CD4-positive, alpha-beta T cell treated with Interferon alpha-2 for 1 hour (primary cell): ENCODE data around the gene FNTB.

Source experiments
- DNase-seq, 2 donors: peaks; one replicate each; pipeline ENCODE4 v3.0.0-alpha.2; 2020 to 2022

Gene FNTB

DNA sequence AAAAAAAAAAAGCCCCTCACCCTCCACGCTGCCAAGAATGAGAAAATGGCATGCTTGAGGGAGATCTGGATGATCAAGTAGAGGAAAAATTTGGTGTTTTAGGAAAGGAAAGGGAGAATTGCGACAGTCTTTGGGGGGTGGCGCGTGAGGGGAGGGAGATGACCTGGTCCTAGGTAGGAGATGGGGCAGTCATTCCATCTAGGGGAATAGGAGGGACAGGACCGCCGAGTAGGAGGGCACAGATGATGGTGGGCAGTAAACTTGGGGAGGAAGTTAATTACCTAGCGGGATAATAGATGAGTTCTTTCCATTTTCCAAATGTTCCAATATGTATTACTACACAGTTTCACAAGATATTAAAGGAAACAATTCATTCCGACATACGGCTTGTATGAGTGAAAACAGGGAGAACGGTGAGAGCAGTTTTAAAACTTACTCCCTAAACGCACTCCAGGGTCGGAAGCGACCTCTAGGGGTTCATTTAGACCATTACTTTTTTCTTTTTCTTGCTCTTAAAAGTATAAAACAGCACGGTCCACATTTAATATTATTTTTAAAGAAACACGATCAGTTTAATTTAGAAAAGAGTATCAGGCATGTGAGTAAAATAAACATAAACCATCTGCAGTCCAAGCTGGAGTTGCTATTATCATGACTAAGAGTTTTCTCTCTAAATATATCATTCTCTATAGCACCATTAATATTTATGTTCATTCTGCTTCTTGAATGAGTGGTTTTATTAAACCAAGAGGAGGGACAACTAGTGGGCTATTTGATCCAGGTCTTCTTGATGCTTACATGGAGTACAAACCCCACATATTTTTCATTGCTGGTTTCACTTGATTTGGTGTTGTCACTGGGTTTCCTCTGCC is 3.0 kb upstream of the FNTB start:
- DNase-seq: peak; percentile 45 to 71

DNA sequence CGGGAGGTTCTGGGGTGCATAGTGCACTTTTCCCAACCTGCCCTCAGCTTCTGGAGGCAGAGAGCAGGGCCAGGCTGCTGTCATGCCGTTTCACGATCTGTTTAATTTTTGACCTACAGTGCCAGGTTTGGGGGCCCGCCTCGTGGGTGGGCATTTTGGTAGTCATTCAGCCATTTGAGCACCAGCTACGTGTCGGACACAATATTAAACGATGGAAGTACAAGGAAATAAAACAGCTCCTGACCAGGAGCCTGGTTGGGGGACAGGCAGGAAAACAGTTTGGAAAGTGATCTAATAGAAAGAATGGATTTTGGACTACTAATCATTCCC is 708 bp downstream of the FNTB start:
- DNase-seq: no peak

DNA sequence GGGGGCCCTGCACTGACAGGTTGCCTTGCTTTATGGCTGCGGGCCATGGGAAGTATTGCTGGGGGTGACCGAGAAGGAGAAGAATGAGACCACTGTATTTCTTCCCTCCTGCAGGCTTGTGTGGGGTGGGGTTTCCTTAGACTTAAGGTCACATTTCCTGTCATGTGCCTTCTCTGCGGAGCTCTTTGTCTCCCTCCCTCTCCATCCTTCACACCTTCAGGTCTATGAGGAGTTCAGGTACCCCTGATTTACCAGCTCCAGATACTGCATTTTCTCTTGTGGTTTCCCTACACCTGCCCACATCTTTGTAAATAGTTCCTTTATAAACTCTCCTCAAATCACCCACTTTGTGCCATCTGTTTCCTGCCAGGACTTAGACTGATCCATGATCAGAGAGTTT is 3.6 kb downstream of the FNTB start:
- peak in 1 of 2 donors; percentile 47 for DNase-seq

DNA sequence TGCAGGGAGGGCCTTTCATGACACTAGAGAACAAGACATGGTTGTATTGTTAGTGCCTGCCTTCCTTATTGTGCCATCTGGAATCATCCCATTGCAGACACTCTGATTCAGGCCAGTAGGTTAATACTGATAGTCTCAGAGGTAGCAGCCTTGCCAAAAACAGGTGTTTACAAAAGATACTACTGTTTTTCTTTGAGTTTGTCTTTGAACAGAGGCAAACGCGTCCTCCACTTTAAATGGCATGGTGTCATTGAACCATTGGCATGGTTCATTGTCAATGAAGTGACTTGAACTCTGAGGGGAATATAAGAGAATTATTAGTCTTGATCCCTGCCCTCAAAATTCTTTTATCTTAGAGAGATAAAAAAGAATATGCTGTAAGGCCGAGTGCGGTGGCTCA is 4.2 kb downstream of the FNTB start:
- DNase-seq: no peak

DNA sequence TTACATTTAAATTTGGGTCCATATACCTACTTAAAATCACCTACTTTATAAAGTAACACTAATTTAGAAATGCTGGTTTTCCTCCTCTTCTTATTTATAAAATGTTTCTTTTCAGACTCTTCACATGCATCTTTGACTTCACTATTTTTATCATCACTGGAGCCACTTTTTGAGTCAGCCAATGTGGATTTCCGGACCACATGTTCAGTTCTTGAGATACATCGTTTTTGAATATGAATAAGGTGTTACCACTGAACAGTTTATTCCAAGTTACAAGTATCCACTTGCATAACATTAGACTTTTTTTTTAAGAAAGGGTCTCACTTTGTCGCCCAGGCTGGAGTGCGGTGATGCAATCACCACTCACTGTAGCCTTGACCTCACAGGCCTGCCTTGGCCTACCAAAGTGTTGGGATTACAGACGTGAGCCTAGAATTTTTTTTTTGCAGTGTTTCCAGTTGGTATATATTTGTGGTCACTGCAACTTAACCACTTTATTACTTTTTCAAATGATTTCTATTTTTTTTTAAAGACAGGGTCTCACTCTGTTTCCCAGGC is 5.7 kb downstream of the FNTB start:
- DNase-seq: no peak

DNA sequence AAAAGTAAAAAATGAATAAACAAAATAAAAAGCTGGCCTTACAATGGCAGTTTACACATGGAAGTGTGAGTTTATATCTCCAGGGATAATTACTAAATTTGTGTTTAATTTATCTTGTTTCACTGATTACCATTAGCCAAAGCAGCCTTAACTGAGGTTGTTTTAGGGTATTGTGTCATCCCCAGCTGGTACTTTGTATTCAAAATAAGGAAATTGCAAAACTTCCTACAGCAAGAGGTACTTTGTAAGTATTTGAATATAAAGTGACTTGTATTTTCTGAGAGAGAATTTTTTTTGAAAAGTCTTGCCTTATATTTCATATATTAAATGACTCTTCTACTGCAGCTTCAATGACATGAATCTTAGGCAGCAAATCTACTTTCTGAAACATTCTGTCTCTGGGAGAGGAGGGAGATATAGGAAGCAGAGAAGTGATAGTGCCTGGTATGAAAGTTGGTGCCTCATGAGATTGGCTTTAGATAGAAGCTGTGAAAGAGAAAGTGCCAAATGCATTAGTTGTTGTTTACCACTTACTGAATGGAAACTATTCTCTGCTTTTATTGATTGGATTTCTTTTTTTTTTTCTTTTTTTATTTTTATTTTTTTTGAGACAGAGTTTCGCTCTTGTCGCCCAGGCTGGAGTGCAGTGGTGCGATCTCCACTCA is 6.7 kb downstream of the FNTB start:
- DNase-seq: no peak

DNA sequence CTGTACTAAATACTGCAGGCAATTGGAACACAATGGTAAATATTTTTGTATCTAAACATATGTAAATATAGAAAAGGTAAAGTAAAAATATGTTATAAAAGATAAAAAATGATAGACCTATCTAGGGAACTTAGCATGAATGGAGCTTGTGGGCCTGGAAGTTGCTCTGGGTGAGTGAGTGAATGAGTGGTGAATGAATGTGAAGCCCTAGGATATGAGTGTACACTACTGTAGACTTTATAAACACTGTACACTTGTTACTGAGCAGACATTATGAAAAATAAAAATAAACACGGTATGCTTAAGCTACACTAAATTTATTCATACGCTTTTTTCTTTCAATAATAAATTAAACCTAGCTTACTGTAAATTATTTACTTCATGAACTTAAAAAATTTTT is 7.8 kb downstream of the FNTB start:
- no peak for DNase-seq

DNA sequence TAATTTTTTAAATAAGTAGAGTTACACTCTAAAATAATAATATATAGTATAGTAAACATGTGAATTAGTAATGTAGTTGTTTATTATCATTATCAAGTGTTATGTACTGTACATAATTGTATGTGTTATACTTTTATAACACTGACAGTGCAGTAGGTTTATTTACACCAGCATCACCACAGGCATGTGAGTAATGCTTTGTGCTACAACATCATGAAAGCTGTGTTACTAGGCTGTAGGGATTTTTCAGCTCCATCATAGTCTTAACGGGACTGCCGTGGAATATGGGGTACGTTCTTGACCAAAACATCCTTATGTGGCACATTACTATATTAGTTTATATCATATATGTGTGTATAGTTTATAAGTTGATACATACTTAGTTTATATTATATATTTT is 8.6 kb downstream of the FNTB start:
- no peak for DNase-seq

DNA sequence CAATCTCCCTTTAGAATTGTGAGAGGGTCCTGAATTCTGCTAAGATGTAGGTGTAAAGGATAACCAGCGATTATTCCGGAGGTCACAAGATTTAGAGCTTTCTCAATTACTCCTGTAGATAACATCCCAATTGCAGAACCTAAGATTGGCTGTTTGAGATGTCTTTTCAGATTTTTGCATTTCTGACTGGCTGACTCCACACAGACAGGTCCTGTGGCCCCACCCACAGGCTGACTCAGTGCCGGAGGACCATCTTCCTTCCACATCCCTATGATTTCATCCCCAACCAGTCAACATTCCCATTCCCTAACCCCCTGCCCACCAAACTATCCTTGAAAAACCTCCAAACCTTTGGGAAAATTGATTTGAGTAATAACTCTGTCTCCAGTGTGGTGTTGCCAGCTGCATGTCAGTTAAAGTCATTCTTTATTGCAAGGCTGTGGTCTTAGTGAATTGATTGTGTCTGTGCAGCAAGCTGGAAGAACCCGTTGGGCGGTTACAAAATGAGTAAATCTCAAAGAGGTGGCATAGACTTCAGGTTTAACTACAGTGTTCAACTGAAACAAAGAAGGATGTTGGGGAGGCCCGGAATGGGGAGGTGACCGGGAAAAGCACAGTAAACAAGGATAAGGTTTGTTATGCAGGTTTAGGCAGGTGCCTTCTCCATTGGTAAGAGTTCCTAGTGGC is 10.6 kb downstream of the FNTB start:
- no peak for DNase-seq

DNA sequence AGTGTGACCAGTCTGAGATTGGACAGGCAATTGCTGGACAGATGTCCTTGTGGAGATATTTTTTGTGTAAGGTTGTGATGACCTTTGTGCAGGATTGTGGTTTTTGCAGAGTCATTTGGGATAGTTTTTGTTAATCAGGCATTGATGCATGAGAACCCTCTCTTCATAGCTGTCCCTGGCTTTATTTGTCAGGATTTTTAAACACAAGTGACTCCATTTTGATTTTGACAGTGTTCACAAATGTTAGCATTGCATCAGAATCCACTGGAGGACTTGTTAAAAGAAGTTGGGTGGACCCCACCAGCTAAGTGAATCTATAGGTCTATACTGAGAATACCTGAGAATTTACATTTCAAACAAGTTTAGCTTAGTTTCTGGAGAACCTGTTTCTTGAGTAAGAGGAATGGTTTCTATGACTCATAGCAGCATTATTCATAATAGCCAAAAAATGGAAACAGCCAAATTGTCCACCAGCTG is 11.8 kb downstream of the FNTB start:
- DNase-seq: no peak

DNA sequence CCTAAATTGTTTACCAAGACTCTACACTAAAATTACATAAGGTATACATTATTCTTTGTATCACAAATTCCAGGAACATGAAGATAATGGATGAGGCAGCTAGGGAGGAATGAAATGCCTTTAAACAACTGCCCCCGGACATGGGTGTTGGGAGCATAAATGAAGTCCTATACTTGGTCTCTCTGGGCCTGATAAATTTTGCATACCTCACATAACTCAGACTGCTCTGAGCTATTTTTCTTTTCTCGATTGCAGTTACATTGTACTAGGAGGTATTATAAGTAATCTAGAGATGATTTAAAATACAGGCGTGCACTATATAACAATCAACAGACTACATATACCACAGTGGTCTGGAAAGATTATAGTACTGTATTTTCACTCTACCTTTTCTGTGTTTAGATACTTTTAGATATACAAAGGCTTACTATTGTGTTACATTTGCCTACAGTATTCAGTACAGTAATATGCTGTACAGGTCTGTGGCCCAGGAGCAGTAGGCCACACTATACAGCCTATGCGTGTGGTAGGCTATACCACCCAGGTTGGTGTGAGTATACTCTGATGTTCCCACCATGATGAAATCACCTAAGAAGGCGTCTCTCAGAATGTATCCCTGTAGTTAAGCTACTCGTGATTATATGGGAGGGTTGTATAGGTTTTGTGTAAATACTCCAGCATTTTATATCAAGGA is 14.3 kb downstream of the FNTB start:
- no peak for DNase-seq

DNA sequence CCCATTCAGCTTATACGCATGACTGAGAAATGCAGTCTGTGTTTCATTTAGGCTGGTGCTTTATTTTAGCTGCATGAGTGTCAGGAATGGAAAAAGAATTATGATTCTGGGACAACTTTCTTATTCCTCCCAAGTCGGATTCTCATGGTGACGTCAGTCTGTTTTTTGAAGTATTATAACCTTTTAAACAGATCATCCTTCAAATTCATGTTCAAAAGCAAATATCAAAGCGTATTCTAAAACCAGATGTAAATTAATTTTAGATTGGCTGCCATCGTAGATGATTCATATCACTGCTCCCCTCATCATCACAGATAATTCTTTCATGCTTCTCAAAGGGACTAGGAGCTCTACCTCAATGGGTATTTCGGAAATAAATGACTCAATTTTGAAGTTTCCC is 15.0 kb downstream of the FNTB start:
- no peak for DNase-seq

DNA sequence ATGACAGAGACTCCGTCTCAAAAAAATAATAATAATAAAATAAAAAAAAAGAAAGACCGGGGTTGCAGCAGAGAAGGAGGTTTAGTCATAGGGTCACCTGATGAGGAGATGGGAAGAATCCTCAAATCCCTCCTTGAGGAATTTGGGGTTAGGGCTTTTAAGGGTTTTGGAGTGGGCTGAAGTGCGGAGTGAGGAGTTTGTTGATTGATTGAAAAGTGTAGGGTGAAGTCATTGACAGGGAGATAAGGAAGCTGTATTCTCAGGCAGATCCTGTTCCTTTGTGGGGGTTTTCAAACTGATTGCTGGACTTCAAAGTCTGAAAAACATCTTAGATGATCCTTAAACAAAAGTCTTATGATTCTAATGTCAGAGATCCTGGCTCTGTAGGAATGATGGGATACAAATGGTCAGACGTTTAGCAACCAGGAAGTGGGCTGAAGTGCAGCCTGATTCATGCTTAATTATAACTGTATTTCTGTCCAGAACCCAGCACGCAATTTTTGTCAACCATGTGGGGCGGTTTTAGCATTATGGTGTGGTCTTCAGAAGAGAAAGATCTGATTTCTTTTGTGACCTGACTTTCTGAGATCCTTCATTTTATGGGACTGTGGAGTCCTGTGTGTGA is 16.0 kb downstream of the FNTB start:
- DNase-seq: no peak

DNA sequence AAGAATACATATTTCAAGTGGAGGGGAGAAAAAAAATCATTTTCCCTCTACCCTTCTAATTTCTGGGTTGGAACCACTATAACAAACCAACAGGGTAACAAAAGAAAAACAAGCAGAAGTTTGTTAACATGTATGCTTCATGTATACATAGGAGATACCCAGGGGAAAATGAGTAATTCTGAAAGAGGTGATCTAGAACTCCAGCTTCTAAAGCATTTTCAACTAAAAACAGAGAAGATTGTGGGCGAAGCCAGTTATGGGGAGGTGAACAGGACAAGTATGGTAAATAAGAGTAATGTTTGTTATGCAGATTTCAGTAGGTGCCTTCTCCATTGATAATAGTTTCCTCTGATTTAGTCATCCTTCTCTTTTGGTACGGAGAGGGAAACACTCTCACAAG is 16.7 kb downstream of the FNTB start:
- no peak for DNase-seq

DNA sequence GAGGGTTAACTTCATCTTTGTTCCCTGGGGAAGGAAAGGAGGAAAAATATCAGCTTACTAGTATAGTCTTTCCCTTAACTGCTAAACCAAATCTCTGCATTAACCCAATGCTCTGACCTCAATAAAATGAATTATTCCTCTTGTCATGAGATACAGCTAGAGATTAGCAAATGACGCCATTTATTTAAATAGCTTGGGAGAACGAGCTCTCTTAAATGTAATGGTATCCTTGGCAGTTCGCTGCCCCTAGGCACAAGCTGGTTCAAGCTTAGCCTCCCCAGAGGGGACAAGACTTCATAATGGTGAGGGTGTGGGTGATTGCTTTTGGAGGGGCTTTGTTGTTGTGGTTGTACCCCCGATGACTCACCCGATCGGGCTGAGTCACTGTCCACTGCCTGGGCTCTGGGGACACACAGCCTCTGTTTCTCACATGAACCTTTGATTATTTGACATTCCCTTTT is 19.6 kb downstream of the FNTB start:
- no peak for DNase-seq

DNA sequence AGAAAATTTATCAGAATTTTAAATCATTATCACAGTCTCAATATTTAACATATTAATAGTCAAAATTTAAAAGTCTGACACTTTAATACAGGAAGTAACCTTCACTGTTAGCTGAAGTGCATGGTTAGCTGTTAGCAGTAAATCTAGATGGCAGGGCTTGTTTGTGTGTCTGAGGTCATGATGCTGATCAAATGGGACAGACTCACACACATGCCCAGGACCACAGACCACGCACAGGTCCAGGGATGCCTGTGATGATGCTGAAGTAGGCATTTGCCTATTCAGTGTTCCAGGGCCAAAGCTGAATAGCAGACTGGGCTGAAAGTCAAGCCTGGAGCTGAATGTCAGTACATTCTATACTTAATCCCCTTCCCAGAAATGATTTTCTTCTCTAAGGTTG is 20.5 kb downstream of the FNTB start:
- DNase-seq: no peak

DNA sequence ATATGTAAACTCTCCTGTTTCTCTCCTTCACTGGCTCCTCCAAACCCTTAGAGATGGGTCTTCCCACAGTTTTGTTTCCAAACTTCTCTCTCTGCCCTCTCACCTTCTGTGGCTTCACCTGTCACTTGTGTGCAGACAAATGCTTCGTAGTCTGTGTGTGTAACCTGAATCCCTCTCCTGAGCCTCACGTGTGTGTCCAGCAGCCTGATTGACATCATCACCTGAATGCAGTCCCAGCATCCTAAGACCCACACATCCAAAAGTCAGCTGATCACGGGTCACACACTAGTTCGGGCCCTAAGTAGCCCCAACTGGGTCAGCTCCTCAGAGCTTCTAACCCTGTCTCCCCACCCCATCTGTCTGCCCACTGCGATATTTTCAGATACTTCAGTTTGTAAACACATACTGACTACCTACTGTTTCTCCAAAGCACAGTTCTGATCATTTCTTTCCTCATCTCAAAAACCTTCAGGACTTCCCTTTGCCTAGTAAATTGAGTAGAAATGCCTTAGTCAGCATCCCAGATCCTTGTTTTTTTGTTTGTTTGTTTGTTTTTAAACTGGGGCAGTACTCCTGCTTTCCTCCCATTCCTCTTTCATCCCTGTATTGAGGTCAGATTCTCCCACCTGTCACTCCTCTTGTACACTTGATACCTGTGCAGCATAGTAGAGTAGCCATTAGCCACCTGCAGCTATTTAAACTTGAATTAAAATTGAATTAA is 23.7 kb downstream of the FNTB start:
- no peak for DNase-seq

DNA sequence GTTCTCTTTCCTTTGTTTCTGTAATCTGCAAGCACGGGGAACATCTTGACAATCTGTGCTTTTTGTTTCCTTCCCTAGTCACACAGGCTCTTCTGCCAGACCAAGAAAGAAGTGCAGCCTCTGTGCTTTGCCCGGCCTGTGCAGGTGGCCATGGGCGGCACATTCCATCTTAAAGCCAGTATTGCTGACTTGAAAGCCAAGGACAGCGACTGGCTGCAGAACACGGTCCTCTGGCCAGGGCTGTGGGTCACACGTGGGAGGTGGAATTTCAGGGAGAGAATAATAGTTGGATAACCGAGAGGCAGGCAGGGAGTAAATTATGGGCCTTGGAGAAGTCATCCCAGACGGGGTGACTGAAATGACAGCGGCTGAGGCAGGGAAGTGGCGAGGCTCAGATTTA is 24.8 kb downstream of the FNTB start:
- DNase-seq: no peak

DNA sequence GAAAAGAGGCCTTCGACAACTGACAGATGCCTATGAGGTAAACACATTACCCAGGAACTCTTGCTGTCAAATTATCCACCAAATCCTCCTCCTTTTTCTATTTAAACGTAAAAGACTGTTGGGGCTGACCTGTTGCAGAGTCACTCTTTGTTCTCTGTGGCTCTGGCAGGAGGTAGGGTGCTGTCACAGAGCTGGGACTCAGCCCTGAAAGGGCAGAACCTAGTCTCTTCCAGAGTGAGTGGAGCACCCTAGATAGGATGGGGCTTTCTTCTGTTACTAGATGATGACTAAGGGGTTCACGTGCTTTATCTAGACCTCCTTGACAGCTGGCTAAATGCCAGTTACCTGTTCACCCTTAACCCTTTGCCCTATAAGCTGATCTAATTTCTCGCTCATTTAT is 25.7 kb downstream of the FNTB start:
- no peak for DNase-seq

DNA sequence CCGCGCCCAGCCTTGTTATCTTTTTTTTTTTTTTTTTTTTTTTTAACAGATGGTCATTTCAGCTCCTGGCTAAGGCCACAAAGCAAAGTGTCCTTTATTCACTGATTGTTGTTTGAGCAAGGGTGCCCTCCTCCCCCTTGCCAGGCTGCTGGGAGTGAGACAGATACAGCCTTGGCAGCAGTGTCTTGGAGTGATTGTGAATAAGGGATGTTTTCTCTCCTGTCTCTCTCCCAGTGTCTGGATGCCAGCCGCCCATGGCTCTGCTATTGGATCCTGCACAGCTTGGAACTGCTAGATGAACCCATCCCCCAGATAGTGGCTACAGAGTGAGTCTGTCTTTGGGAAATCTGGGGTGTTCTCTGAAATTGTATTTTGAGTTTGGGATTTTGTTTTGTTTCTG is 28.7 kb downstream of the FNTB start:
- no peak for DNase-seq

DNA sequence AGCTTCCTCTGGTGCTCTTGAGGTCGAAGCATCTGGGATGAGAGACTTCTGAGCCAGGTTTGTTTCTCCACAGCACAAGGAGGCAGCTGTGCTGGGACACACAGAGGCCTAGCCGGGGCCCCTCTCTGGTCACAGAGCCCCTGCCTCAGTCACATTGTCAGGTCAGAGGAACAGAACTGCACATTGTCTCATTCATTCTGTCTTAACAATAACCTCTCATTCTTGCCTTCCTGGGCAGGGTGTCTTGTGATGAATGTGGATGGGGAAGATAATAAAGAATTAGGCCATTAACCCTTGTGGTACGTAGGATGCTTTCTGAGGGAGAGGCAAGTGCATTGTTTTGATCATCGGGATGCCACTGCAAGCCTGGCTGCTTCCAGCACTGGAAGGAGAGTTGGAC is 29.8 kb downstream of the FNTB start:
- DNase-seq: no peak
